ENCODE data around the gene SORBS1. TPM values are rescaled to one million over a fixed set of nuclear protein-coding genes. Genes with fewer than 3 reads are reported as not detected.

Gene SORBS1
- total and polyA plus RNA-seq, 2 of the 13 experiments (the other 11 are each of a cell fraction or from before 2014, with no cell fraction given) = 16.8 to 39.8 TPM

DNA sequence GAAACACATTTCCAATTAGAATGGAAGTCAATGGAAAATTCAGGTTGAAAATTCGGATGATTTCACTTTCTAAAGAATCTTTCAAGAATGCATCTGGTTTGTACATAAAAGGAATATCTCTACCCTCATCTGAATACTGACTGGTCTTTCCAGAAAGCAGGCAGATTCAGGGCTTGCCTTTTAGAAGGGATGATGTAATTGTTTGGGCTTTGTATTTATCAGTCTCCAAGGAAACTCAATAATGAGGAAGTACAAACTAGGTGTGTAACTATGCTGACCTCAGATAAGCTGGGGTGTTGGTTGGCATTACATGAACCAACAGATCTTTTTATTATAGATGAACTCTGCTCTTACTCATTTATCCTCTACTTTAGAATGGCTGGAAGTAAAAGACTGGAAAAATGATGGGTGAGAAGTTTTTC is 294.5 kb downstream of the SORBS1 start (continued):
- TF ChIP-seq ZC3H13 (CRISPR knock-in tag; IDR thresholded peaks at IDR 0.05) (no peak), MAFF (IDR thresholded peaks at IDR 0.05; ENCODE audit: low read depth, low read length) (peak; percentile 42), ZNF354B (CRISPR knock-in tag; IDR thresholded peaks at IDR 0.05) (no peak), CHD4 (IDR thresholded peaks at IDR 0.05; ENCODE audit: borderline replicate concordance, low read length) (no peak), MEIS1 (CRISPR knock-in tag; IDR thresholded peaks at IDR 0.05; ENCODE audit: borderline replicate concordance) (no peak), MAFK (conservative IDR thresholded peaks at IDR 0.05 in 1 of 2, IDR thresholded peaks at IDR 0.05 in 1 of 2; ENCODE audit: low read length in 2 of 2) (peak; percentile 9 to 33; a peak in 2 of 4 replicates), IKZF4 (CRISPR knock-in tag; IDR thresholded peaks at IDR 0.05; ENCODE audit: borderline replicate concordance, low read depth, not compliant biosample characterization) (no peak), ZNF44 (CRISPR knock-in tag; IDR thresholded peaks at IDR 0.05) (no peak), CEBPG (CRISPR knock-in tag; IDR thresholded peaks at IDR 0.05) (peak; percentile 52; the same call in 1 of the 2 replicates), MTA3 (CRISPR knock-in tag; IDR thresholded peaks at IDR 0.05) (no peak), ZNF777 (CRISPR knock-in tag; IDR thresholded peaks at IDR 0.05) (no peak), ATAD3A (CRISPR knock-in tag; IDR thresholded peaks at IDR 0.05) (no peak), SMAD3 (CRISPR knock-in tag; IDR thresholded peaks at IDR 0.05) (no peak), NFE2L2 (IDR thresholded peaks at IDR 0.05; ENCODE audit: low read length) (no peak), ZNF234 (CRISPR knock-in tag; conservative IDR thresholded peaks at IDR 0.05) (no peak)
- TF ChIP-seq, protein P1, sequence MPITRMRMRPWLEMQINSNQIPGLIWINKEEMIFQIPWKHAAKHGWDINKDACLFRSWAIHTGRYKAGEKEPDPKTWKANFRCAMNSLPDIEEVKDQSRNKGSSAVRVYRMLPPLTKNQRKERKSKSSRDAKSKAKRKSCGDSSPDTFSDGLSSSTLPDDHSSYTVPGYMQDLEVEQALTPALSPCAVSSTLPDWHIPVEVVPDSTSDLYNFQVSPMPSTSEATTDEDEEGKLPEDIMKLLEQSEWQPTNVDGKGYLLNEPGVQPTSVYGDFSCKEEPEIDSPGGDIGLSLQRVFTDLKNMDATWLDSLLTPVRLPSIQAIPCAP (CRISPR knock-in tag; IDR thresholded peaks at IDR 0.05; ENCODE audit: low read depth) = no peak
- TF ChIP-seq, protein P2, sequence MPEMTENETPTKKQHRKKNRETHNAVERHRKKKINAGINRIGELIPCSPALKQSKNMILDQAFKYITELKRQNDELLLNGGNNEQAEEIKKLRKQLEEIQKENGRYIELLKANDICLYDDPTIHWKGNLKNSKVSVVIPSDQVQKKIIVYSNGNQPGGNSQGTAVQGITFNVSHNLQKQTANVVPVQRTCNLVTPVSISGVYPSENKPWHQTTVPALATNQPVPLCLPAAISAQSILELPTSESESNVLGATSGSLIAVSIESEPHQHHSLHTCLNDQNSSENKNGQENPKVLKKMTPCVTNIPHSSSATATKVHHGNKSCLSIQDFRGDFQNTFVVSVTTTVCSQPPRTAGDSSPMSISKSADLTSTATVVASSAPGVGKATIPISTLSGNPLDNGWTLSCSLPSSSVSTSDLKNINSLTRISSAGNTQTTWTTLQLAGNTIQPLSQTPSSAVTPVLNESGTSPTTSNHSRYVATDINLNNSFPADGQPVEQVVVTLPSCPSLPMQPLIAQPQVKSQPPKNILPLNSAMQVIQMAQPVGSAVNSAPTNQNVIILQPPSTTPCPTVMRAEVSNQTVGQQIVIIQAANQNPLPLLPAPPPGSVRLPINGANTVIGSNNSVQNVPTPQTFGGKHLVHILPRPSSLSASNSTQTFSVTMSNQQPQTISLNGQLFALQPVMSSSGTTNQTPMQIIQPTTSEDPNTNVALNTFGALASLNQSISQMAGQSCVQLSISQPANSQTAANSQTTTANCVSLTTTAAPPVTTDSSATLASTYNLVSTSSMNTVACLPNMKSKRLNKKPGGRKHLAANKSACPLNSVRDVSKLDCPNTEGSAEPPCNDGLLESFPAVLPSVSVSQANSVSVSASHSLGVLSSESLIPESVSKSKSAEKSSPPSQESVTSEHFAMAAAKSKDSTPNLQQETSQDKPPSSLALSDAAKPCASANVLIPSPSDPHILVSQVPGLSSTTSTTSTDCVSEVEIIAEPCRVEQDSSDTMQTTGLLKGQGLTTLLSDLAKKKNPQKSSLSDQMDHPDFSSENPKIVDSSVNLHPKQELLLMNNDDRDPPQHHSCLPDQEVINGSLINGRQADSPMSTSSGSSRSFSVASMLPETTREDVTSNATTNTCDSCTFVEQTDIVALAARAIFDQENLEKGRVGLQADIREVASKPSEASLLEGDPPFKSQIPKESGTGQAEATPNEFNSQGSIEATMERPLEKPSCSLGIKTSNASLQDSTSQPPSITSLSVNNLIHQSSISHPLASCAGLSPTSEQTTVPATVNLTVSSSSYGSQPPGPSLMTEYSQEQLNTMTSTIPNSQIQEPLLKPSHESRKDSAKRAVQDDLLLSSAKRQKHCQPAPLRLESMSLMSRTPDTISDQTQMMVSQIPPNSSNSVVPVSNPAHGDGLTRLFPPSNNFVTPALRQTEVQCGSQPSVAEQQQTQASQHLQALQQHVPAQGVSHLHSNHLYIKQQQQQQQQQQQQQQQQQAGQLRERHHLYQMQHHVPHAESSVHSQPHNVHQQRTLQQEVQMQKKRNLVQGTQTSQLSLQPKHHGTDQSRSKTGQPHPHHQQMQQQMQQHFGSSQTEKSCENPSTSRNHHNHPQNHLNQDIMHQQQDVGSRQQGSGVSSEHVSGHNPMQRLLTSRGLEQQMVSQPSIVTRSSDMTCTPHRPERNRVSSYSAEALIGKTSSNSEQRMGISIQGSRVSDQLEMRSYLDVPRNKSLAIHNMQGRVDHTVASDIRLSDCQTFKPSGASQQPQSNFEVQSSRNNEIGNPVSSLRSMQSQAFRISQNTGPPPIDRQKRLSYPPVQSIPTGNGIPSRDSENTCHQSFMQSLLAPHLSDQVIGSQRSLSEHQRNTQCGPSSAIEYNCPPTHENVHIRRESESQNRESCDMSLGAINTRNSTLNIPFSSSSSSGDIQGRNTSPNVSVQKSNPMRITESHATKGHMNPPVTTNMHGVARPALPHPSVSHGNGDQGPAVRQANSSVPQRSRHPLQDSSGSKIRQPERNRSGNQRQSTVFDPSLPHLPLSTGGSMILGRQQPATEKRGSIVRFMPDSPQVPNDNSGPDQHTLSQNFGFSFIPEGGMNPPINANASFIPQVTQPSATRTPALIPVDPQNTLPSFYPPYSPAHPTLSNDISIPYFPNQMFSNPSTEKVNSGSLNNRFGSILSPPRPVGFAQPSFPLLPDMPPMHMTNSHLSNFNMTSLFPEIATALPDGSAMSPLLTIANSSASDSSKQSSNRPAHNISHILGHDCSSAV (CRISPR knock-in tag; IDR thresholded peaks at IDR 0.05; ENCODE audit: borderline replicate concordance) = no peak
- TF ChIP-seq, protein P3, sequence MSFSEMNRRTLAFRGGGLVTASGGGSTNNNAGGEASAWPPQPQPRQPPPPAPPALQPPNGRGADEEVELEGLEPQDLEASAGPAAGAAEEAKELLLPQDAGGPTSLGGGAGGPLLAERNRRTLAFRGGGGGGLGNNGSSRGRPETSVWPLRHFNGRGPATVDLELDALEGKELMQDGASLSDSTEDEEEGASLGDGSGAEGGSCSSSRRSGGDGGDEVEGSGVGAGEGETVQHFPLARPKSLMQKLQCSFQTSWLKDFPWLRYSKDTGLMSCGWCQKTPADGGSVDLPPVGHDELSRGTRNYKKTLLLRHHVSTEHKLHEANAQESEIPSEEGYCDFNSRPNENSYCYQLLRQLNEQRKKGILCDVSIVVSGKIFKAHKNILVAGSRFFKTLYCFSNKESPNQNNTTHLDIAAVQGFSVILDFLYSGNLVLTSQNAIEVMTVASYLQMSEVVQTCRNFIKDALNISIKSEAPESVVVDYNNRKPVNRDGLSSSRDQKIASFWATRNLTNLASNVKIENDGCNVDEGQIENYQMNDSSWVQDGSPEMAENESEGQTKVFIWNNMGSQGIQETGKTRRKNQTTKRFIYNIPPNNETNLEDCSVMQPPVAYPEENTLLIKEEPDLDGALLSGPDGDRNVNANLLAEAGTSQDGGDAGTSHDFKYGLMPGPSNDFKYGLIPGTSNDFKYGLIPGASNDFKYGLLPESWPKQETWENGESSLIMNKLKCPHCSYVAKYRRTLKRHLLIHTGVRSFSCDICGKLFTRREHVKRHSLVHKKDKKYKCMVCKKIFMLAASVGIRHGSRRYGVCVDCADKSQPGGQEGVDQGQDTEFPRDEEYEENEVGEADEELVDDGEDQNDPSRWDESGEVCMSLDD (CRISPR knock-in tag; IDR thresholded peaks at IDR 0.05; ENCODE audit: borderline replicate concordance) = no peak
- TF ChIP-seq, protein P4, sequence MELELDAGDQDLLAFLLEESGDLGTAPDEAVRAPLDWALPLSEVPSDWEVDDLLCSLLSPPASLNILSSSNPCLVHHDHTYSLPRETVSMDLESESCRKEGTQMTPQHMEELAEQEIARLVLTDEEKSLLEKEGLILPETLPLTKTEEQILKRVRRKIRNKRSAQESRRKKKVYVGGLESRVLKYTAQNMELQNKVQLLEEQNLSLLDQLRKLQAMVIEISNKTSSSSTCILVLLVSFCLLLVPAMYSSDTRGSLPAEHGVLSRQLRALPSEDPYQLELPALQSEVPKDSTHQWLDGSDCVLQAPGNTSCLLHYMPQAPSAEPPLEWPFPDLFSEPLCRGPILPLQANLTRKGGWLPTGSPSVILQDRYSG (CRISPR knock-in tag; IDR thresholded peaks at IDR 0.05) = no peak
